Stimulated activated memory B cell treated with anti-CD40 and anti-IgM and Interleukin-4, amounts not matched to agents 10 μg/mL and 1 μg/mL and 100 μg/mL, for 72 hours (primary cell): Measurements from ENCODE around the gene PACRG.
A peak's percentile ranks its signal among the peaks of the same experiment; 100 is the strongest.

Experiments used
- ATAC-seq: fragments of 150-1000 bp; cut with Tn5 transposase; 2 replicates; pipeline ENCODE4 v1.10.0; 2021
- H3K27ac Mint-ChIP-seq: one replicate; pipeline ENCODE4 v1.8.0; 2022; ENCODE audit warnings: mild to moderate bottlenecking, mixed read lengths
- H3K27me3 Mint-ChIP-seq: one replicate; pipeline ENCODE4 v1.8.0; 2022; ENCODE audit warnings: mixed read lengths
- H3K36me3 Mint-ChIP-seq: one replicate; pipeline ENCODE4 v1.8.0; 2022; ENCODE audit warnings: mixed read lengths
- H3K4me1 Mint-ChIP-seq: one replicate; pipeline ENCODE4 v1.8.0; 2022; ENCODE audit warnings: mixed read lengths
- H3K4me3 Mint-ChIP-seq: one replicate; pipeline ENCODE4 v1.8.0; 2022; ENCODE audit warnings: mild to moderate bottlenecking, moderate library complexity, mixed read lengths
- H3K9me3 Mint-ChIP-seq: one replicate; pipeline ENCODE4 v1.8.0; 2022; ENCODE audit warnings: mixed read lengths

PACRG gene

DNA sequence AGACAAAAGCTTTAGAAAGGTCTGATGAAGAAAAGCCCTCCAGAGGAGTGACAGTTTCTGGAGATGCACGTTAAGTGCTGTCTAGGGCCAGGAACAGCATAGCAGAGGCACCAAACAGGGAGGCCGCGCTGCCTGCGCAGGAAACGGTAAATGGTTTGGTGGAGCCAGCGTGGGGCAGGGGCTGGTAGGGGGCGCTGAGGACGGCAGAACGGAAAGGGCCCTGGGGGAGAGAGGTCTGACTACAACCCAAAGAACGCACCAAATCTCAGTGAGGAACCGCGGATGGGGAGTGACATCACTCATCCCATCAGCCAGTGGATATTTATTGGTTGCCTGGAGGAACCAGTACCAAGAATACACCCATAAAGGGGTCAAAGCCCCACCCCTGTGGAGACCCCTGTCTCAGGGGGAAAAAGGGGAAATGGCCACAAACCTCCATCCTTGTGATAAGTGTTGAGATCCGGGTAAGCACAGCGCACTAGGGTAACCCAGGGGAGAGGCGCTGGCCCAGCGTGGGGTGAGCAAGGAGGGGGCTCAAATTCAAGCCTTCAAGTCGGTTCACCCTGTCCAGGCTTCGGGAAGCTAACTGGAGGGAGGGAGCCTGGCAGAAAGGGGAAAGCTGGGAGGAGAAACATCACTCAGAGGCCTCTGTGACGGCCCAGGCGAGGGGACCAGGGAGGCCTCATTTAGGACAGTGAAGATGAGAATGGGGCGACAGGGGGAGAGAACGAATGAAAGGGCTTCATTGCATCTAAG lies 437.6 kb downstream of the PACRG start:
- Mint-ChIP-seq H3K27ac (no peak overlapping the region), H3K4me3 (no peak overlapping the region), H3K27me3 (peaks cover 9% of the 10 kb centered on the region), H3K36me3 (no peaks in the 10 kb centered on the region), H3K4me1 (no peaks in the 10 kb centered on the region), H3K9me3 (no peaks in the 10 kb centered on the region)
- peak; percentile 39 for ATAC-seq

DNA sequence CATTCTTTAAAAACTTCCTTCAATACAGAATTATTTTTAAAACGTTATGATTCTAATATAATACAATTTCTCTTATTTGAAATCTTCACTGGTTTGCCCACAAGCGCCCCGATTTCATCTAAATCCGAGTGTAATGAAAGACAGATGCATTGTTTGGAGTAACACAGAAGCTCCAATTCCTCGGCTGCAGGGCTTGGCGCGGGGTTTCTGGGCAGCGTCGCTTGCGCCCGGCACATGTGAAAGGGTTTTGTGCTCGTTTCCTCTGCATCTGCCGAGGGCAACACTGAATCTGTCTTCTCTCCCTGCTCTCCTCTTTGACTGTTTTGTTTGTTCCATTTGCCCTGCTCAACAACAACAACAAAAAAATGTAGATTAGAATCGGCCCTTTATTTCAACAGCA lies 438.1 kb downstream of the PACRG start:
- Mint-ChIP-seq H3K27ac (no peak overlapping the region), H3K4me1 (no peaks in the 10 kb centered on the region), H3K9me3 (no peaks in the 10 kb centered on the region), H3K27me3 (peaks cover 9% of the 10 kb centered on the region), H3K36me3 (no peaks in the 10 kb centered on the region), H3K4me3 (no peak overlapping the region)
- no peak for ATAC-seq

DNA sequence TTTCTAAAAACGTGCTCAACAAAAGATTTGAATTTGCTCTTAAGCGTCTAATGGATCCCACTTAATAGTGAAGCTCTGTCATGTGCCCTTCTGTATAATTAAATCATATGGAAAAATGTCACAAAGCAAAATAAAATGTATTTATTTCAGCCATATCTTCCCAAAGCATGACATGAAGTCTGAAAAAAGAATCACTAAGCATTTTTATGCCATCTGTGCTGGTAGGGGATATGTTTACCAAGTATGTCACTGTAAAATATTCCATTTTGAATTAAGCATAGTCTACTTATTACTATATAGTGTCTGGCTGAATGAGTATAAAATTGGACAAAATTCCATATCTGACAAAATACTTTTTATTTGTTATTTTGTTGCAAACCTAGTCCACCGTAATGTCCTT lies 438.7 kb downstream of the PACRG start:
- peaks cover 9% of the 10 kb centered on the region for H3K27me3 Mint-ChIP-seq

DNA sequence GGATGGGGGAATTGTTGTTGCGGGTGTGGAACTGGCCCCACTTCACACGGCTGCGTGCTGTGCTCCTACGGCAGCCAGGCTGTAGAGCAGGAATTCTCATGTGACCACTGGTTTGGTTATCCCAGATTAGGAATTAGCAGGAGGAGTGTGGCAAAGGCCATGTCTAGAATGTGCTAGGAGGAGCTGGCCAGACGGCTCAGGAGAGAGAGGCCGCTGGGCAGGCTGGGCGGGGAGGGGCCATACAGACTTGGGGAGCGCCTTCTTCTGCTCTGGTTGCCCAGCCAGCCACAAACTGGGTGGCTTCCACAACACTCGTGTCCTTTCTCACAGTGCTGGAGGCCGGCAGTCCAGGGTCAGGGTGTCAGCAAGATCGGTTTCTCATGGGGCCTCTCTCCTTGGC lies 441.7 kb downstream of the PACRG start:
- peaks cover 9% of the 10 kb centered on the region for H3K27me3 Mint-ChIP-seq
- no peaks in the 10 kb centered on the region for H3K36me3 Mint-ChIP-seq
- no peaks in the 10 kb centered on the region for H3K4me1 Mint-ChIP-seq
- no peaks in the 10 kb centered on the region for H3K9me3 Mint-ChIP-seq
- H3K4me3 Mint-ChIP-seq = no peak overlapping the region
- no peak overlapping the region for H3K27ac Mint-ChIP-seq
- ATAC-seq = peak; percentile 22

More for the DNA sequence above, 438.7 kb downstream of the PACRG start:
- Mint-ChIP-seq H3K4me3 (no peak overlapping the region), H3K9me3 (no peaks in the 10 kb centered on the region), H3K4me1 (no peaks in the 10 kb centered on the region), H3K36me3 (no peaks in the 10 kb centered on the region), H3K27ac (no peak overlapping the region)
- no peak for ATAC-seq

DNA sequence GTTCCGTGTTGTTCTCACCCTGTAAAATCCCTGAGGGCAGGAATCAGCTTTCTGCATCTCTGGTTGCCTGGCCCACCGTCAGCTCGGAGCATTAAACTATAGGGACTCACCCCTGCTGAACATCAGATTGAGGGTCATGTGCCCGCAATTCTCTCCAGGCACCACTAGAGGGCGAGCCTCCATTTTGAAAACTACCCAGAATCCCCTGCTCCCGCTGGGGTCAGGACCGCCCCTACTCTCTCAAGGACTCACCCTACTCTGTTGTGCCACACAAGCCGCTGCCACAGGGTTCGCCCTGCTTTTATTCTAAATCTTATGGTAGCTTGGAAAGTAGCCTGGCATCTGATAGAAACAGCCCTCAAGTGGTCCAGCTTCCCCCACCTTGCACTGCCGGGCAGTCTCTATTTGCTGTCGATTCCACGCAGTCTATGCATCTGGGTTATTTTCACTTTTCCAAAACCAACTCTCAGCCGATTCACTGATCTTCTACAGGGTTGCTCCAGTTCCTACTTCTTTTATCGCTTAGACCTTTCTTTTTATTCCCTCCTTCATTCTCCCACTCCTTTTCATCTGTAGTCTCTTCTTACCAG lies 442.6 kb downstream of the PACRG start:
- Mint-ChIP-seq H3K27ac (no peak overlapping the region), H3K9me3 (no peaks in the 10 kb centered on the region), H3K4me3 (no peak overlapping the region), H3K36me3 (no peaks in the 10 kb centered on the region), H3K4me1 (no peaks in the 10 kb centered on the region), H3K27me3 (peaks cover 13% of the 10 kb centered on the region)
- no peak for ATAC-seq

DNA sequence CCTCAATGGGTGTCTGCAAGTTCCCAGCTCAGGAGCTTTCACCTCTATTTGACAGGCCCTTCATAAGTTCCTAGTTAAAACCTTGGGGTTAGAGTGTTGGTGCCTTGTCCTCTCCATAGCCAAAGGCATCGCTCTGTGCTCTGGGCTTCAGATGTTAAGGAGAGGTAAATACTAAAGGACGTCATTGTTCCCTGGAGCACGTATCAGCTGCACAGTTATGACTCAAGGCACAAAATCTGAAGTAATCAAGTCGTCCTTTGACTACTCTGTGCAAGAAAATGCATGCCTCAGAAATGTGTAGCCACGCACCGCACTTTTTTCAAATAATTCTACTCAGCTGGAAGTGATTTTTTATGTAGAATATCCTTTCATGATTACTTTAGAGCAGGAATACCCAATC lies 446.0 kb downstream of the PACRG start:
- Mint-ChIP-seq H3K4me1 (no peaks in the 10 kb centered on the region), H3K4me3 (no peak overlapping the region), H3K9me3 (no peaks in the 10 kb centered on the region), H3K27me3 (peaks cover 22% of the 10 kb centered on the region), H3K27ac (no peak overlapping the region), H3K36me3 (no peaks in the 10 kb centered on the region)
- no peak for ATAC-seq

DNA sequence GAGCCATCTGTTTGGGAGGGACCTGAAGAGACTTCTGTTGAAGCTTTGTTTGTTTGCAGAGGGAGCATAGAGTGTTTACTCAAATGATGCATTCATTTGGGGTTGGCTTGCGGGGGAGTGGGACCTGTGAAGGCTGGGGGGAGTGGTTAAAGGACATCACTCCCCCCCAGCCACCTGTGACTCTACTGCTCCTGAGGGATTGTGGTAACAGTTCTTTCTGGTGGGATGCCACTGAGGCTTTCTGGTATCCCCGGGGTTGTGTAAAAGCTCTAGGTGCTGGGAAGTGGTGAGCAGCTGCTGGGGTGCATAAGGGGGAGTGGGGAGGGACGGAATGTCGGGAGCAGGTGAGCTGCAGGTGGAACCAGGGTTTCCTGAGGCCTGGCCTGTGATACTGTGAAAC lies 447.5 kb downstream of the PACRG start:
- ATAC-seq = no peak
- Mint-ChIP-seq H3K27me3 (peaks cover 22% of the 10 kb centered on the region), H3K4me1 (no peaks in the 10 kb centered on the region), H3K27ac (no peak overlapping the region), H3K9me3 (no peaks in the 10 kb centered on the region), H3K4me3 (no peak overlapping the region), H3K36me3 (no peaks in the 10 kb centered on the region)

DNA sequence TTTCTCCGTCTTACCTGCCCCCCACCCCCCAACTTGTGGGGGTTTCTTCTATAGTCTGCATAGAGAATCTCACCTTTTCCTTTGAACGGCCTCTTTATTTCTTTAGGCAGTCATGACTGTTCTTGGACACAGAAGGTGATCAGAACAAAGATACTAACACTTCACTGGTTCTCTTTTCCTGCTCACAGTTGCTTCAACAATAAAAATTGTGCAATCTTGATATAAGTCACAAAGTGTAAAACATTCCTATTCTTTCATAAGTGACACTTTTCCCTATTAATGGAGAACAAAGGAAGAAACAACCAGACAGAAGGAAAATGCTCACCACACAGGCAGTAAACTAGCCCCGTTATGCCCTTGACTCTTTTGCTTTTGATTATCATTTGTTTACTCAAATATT lies 448.3 kb downstream of the PACRG start:
- Mint-ChIP-seq H3K27me3 (peaks cover 22% of the 10 kb centered on the region), H3K27ac (no peak overlapping the region), H3K4me3 (no peak overlapping the region), H3K4me1 (no peaks in the 10 kb centered on the region), H3K9me3 (no peaks in the 10 kb centered on the region), H3K36me3 (no peaks in the 10 kb centered on the region)
- ATAC-seq = no peak

DNA sequence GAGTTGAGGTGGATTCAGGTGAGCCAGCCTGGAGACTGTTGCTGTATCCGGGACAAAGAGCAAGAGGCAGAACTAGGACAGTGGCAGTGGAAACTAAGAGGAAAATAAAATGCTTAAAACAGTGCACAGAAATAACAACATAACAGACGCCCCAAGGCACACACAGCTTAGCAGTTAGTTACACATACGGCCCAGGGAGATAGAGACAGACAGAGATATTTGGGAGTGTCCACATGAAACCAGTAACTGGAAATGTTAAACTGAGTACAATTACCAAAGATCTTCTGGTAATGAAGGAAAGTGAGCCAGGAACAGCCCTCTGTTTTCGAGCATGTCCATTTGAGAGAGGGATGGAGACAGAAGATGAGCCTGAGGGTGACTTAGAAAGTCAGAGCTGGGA lies 449.2 kb downstream of the PACRG start:
- Mint-ChIP-seq H3K4me3 (no peak overlapping the region), H3K27me3 (peaks cover 22% of the 10 kb centered on the region), H3K4me1 (no peaks in the 10 kb centered on the region), H3K36me3 (no peaks in the 10 kb centered on the region), H3K9me3 (no peaks in the 10 kb centered on the region), H3K27ac (no peak overlapping the region)
- no peak for ATAC-seq

DNA sequence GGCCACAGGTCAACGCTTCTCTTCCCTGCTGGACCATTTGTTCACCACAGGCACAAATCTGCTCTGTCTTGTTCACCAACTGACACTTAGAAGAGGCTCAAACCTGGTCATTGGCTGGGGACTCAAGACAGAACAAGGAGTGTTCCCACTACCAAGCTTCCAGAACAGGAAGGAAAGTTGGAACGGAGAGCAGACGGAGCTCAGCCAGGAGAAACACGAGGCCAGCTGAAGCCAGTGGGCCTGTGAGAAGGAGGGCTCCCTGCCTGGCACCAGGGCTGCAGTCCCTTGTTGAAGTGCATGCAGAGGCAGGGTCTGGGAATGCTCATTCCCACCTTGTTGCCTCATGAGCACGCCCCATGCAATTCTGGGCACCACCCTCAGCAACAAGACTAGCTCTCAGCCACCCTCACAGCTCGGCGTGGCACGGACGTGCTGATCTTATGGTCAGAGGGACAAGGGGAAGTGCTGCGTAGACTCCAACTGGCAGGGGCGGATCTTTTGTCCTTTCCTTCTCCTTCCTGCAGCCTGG lies 450.2 kb downstream of the PACRG start:
- Mint-ChIP-seq H3K4me3 (no peak overlapping the region), H3K27ac (no peak overlapping the region), H3K9me3 (no peaks in the 10 kb centered on the region), H3K27me3 (peaks cover 22% of the 10 kb centered on the region), H3K36me3 (no peaks in the 10 kb centered on the region), H3K4me1 (no peaks in the 10 kb centered on the region)
- ATAC-seq = no peak

DNA sequence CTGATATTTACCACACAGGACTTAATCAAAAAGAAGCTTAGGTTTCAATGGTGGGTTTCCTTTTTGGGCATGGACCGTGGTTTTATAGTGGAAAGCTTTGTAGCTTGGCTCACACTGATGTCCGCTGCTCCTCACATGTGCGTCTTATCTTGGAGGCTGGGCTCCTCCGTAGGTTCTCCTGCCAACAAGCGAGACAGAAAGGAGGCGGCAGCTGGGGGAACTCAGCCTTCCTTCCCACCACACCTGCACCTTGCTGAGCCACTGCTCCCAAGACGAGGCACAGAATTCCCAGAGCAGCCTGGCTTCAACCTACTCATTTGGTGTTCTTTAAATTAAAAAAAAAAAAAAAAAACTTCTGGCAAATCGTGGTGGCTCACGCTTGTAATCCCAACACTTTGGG lies 451.3 kb downstream of the PACRG start:
- no peak for ATAC-seq
- H3K27ac Mint-ChIP-seq = no peak overlapping the region
- peaks cover 22% of the 10 kb centered on the region for H3K27me3 Mint-ChIP-seq
- H3K9me3 Mint-ChIP-seq = no peaks in the 10 kb centered on the region
- no peak overlapping the region for H3K4me3 Mint-ChIP-seq
- H3K4me1 Mint-ChIP-seq = no peaks in the 10 kb centered on the region
- H3K36me3 Mint-ChIP-seq = no peaks in the 10 kb centered on the region

DNA sequence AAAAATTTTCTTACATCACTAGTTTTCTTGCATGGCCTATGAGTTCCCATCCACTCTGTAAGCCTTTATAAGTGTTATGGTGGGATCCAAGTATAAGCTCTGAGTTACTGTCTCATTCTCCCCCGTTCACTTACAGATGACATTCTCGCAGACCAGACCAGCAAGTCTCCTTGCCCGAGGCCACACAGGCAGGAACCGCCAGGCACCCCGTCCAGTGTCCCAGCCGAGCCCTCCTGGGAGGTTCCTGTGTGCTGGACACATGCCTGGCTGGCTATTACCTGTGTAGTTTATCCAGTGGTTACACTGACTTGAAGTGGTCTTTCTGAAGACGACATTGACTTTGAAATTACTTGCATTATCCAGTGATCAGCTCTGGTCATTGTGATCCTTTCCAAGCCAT lies 451.9 kb downstream of the PACRG start:
- H3K36me3 Mint-ChIP-seq = no peaks in the 10 kb centered on the region
- H3K27ac Mint-ChIP-seq = no peak overlapping the region
- no peaks in the 10 kb centered on the region for H3K9me3 Mint-ChIP-seq
- ATAC-seq = no peak
- H3K27me3 Mint-ChIP-seq = peaks cover 21% of the 10 kb centered on the region
- H3K4me1 Mint-ChIP-seq = no peaks in the 10 kb centered on the region
- no peak overlapping the region for H3K4me3 Mint-ChIP-seq

DNA sequence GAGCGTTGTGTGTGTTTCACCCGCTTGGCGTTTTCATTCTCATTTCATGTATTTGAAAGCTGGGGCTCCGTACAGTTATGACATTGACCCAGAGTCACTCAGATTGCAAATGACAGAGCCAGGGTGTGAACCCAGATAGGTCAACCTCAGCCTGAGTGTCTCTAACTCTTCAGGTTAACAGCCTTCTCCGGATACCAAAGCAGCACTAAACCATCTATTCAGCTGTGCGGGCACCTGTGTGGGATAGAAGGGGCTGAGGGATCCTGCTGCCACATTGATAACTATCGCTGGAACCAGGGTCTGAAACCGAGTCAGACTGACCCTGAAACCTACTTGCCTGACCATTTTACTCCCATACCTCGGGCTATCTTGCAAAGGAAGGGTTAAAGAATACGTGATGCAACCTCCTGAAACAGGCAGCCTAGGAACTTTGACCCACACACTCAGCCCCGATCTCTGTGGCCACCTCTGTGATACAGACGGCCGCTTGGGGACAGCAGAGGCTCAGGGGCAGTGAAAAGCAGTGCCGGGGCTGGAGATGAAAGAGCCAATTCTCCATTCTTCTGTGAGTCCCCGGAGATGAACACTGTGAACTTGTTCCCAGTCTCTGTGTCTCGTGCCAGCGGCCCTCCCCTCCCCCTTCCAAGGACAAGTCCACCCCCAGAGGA lies 453.2 kb downstream of the PACRG start:
- Mint-ChIP-seq H3K27ac (no peak overlapping the region), H3K9me3 (no peaks in the 10 kb centered on the region), H3K4me3 (no peak overlapping the region), H3K36me3 (no peaks in the 10 kb centered on the region), H3K27me3 (peaks cover 14% of the 10 kb centered on the region), H3K4me1 (no peaks in the 10 kb centered on the region)
- ATAC-seq = no peak

DNA sequence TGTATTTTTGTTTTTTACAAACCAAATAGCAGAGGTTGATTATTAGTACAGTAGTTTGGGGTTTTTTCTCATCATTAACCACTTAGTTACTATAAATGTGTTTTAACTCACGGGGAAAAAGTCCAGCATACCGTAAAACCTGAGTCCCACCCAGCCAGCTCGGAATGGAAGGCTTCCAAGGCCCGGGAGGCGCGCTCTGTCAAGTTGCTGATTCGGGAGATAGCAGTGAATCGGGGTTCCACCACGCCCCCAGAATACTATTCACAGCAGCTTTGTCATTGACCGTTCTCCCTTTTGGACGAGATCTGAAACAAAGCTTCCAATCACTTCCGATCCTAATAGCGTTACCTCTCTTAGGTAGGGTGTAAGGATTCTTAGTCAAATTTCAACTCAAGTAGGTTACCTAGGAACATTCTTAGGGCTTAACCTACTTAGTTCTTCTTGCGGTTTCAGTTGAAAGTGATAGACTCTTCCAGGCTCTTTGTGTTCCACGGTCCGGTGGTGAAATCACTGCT lies 453.9 kb downstream of the PACRG start:
- H3K9me3 Mint-ChIP-seq = no peaks in the 10 kb centered on the region
- no peak overlapping the region for H3K27ac Mint-ChIP-seq
- no peaks in the 10 kb centered on the region for H3K4me1 Mint-ChIP-seq
- no peak overlapping the region for H3K4me3 Mint-ChIP-seq
- H3K27me3 Mint-ChIP-seq = peaks cover 14% of the 10 kb centered on the region
- ATAC-seq = no peak
- H3K36me3 Mint-ChIP-seq = no peaks in the 10 kb centered on the region

DNA sequence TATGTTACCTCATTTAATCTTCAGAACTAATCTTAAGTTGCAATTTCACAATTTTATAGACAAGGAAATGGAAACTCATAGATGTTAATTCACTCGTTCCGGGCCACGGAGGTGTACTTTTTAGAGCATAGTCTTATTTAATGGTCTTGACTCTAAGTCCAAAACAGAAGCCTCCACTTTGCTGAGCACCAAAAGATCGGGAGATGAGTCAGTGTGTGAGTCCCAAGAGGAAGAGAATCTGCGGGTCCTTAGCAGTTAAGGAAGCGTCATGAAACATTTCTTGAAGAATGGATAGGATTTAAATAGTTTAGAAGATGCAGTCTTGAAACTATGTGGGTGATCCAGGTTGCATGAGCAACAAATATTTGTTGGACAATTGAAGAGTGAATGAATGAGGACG lies 454.9 kb downstream of the PACRG start:
- ATAC-seq = no peak
- Mint-ChIP-seq H3K27me3 (peaks cover 14% of the 10 kb centered on the region), H3K36me3 (no peaks in the 10 kb centered on the region), H3K4me1 (no peaks in the 10 kb centered on the region), H3K27ac (no peak overlapping the region), H3K4me3 (no peak overlapping the region), H3K9me3 (no peaks in the 10 kb centered on the region)

DNA sequence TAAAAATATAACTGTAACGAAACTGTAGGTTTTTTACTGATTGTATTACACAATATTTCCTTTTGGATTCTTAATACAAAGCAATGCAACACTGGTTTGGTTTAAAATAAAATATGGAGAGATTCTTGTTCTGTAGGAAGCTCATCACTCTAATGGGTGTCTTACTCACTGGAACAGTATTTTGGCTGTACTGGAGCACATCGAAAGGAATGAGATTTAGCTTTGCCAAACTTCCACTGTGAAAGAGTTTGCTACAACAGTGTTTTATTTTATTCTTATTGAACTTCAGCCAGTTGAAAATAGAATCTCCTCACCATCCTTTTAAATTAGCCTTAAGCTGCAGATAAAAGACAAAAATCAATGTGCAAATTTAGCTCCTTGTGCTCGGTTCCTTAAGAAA lies 456.0 kb downstream of the PACRG start:
- Mint-ChIP-seq H3K36me3 (no peaks in the 10 kb centered on the region), H3K27me3 (peaks cover 15% of the 10 kb centered on the region), H3K4me3 (no peak overlapping the region), H3K9me3 (no peaks in the 10 kb centered on the region), H3K27ac (no peak overlapping the region), H3K4me1 (no peaks in the 10 kb centered on the region)
- no peak for ATAC-seq
